DOHH2 (cell line): ENCODE measurements around the gene HOXC12.

Source experiments
- H3F3A ChIP-seq: fragments of 200-600 bp; sonication (generic), shearing (Covaris generic); 2 replicates; pipeline ENCODE4 v1.6.0; 2016; ENCODE audit warnings: antibody characterized with exemption, mild to moderate bottlenecking; ENCODE audit not compliant: control insufficient read depth, insufficient read depth
- H3K27ac ChIP-seq: fragments of 200-600 bp; sonication (generic); 2 replicates; pipeline ENCODE4 v1.5.1; 2014; ENCODE audit warnings: low read depth, mild to moderate bottlenecking, low read length, moderate library complexity
- H3K27me3 ChIP-seq: fragments of 200-600 bp; sonication (generic); 2 replicates; pipeline ENCODE4 v1.6.1; 2014; ENCODE audit warnings: mild to moderate bottlenecking, low read length, mixed read lengths; ENCODE audit not compliant: control insufficient read depth
- H3K36me3 ChIP-seq: fragments of 200-600 bp; sonication (generic); 2 replicates; pipeline ENCODE4 v1.6.1; 2014; ENCODE audit warnings: mild to moderate bottlenecking, low read length, moderate library complexity, mixed read lengths; ENCODE audit not compliant: control insufficient read depth
- H3K4me1 ChIP-seq: fragments of 200-600 bp; sonication (generic); 2 replicates; pipeline ENCODE4 v1.6.1; 2014; ENCODE audit warnings: mild to moderate bottlenecking, low read length, mixed read lengths; ENCODE audit not compliant: control insufficient read depth
- H3K4me2 ChIP-seq: fragments of 200-600 bp; sonication (generic); 2 replicates; pipeline ENCODE4 v1.6.0; 2014; ENCODE audit warnings: mild to moderate bottlenecking, low read length, moderate library complexity
- H3K4me3 ChIP-seq: fragments of 200-600 bp; sonication (generic); 2 replicates; pipeline ENCODE4 v1.5.1; 2014; ENCODE audit warnings: mild to moderate bottlenecking, low read length, mixed read lengths
- H3K79me2 ChIP-seq: fragments of 200-600 bp; sonication (generic); 2 replicates; pipeline ENCODE4 v1.6.1; 2014; ENCODE audit warnings: mild to moderate bottlenecking, low read length, mixed read lengths; ENCODE audit not compliant: control insufficient read depth
- H3K9me2 ChIP-seq: fragments of 200-600 bp; sonication (generic); replicated peaks from 2 replicates; pipeline ENCODE4 v1.6.1; 2014; ENCODE audit warnings: mild to moderate bottlenecking, low read length, mixed read lengths; ENCODE audit not compliant: control insufficient read depth
- H3K9me3 ChIP-seq: fragments of 200-600 bp; sonication (generic); 2 replicates; pipeline ENCODE4 v1.6.1; 2014; ENCODE audit warnings: antibody characterized with exemption, low read length, mixed read lengths; ENCODE audit not compliant: control insufficient read depth, insufficient read depth
- H4K20me1 ChIP-seq: fragments of 200-600 bp; sonication (generic); 2 replicates; pipeline ENCODE4 v1.6.0; 2014; ENCODE audit warnings: low read depth, mild to moderate bottlenecking, antibody characterized with exemption, low read length, moderate library complexity; ENCODE audit not compliant: control insufficient read depth, insufficient read depth
- CTCF ChIP-seq: fragments of 200-600 bp; sonication (generic); IDR thresholded peaks from one replicate; pipeline ENCODE4 v1.5.1; 2014; ENCODE audit warnings: antibody characterized with exemption, mild to moderate bottlenecking, low read depth, low read length; ENCODE audit not compliant: poor library complexity, severe bottlenecking
- EZH2phosphoT487 ChIP-seq: fragments of 200-600 bp; sonication (generic); IDR thresholded peaks from 2 replicates; pipeline ENCODE4 v1.6.1; 2017; ENCODE audit warnings: borderline replicate concordance, mild to moderate bottlenecking, antibody characterized with exemption, low read length, moderate library complexity, mixed read lengths

HOXC12 gene

GRCh38 chr12:53960187-53961024 is 5.7 kb downstream of the HOXC12 start:
- TF ChIP-seq CTCF (no peak), EZH2phosphoT487 (no peak)
- no peaks in the 10 kb centered on the region for H4K20me1 ChIP-seq
- no peak overlapping the region for H3K4me2 ChIP-seq
- H3K79me2 ChIP-seq: no peaks in the 10 kb centered on the region
- H3K27me3 ChIP-seq: peaks cover 64% of the 10 kb centered on the region
- no peak overlapping the region for H3K27ac ChIP-seq
- H3F3A ChIP-seq: no peaks in the 10 kb centered on the region
- no peak overlapping the region for H3K4me3 ChIP-seq
- H3K9me2 ChIP-seq: no peaks in the 10 kb centered on the region
- no peaks in the 10 kb centered on the region for H3K36me3 ChIP-seq
- H3K9me3 ChIP-seq: no peaks in the 10 kb centered on the region
- H3K4me1 ChIP-seq: peaks cover 3% of the 10 kb centered on the region

- Histone ChIP-seq H4K20me1 (no peaks in the 10 kb centered on the region), H3K27me3 (peaks cover 65% of the 10 kb centered on the region), H3K4me1 (peaks cover 7% of the 10 kb centered on the region), H3F3A (no peaks in the 10 kb centered on the region), H3K27ac (no peak overlapping the region), H3K4me2 (no peak overlapping the region), H3K9me3 (no peaks in the 10 kb centered on the region), H3K4me3 (no peak overlapping the region), H3K9me2 (no peaks in the 10 kb centered on the region), H3K36me3 (no peaks in the 10 kb centered on the region), H3K79me2 (no peaks in the 10 kb centered on the region)
- no peak for TF ChIP-seq CTCF
- TF ChIP-seq EZH2phosphoT487: no peak
Observed at GRCh38 chr12:53961025-53961761, 6.5 kb downstream of the HOXC12 start.

- Histone ChIP-seq H3K79me2 (no peaks in the 10 kb centered on the region), H4K20me1 (no peaks in the 10 kb centered on the region), H3K4me2 (no peak overlapping the region), H3K4me1 (peaks cover 7% of the 10 kb centered on the region), H3K36me3 (no peaks in the 10 kb centered on the region), H3K9me2 (no peaks in the 10 kb centered on the region), H3K4me3 (no peak overlapping the region), H3K27ac (no peak overlapping the region), H3F3A (no peaks in the 10 kb centered on the region), H3K9me3 (no peaks in the 10 kb centered on the region), H3K27me3 (peaks cover 65% of the 10 kb centered on the region)
- no peak for TF ChIP-seq CTCF
- TF ChIP-seq EZH2phosphoT487: no peak
Observed at GRCh38 chr12:53963005-53963404, 8.3 kb downstream of the HOXC12 start.
